CD14-positive monocyte (primary cell): ENCODE measurements around the gene UQCC2. TPM values are rescaled to one million over a fixed set of nuclear protein-coding genes. Genes with fewer than 3 reads are reported as not detected.

Experiments used
- DNase-seq, 3 donors: peaks; one replicate each; pipeline ENCODE4 v3.0.0-alpha.2; 2011 to 2022
- H2AFZ ChIP-seq: 2 replicates; pipeline ENCODE4 v1.6.0; 2012; ENCODE audit warnings: mild to moderate bottlenecking, low read depth, low read length, inconsistent platforms; ENCODE audit not compliant: insufficient read depth, poor library complexity, severe bottlenecking
- H3K27ac ChIP-seq, 2 donors: 1 replicate in 1 of 2; 2 replicates in 1 of 2; pipeline ENCODE4 v1.5.1; 2012 to 2013; ENCODE audit warnings: low read length in 2 of 2, control low read depth in 1 of 2, inconsistent platforms in 1 of 2, low read depth in 1 of 2, mild to moderate bottlenecking in 1 of 2
- H3K27me3 ChIP-seq, 2 donors: one replicate each; pipeline versions ENCODE4 v1.6.0 to v1.6.1; 2011 to 2013; ENCODE audit warnings: low read length in 2 of 2; ENCODE audit not compliant: control insufficient read depth in 2 of 2, insufficient read depth in 2 of 2
- H3K36me3 ChIP-seq, 2 donors: replicated peaks in 1 of 2; 1 replicate in 1 of 2; 2 replicates in 1 of 2; pipeline versions ENCODE4 v1.5.1 to v1.6.1; 2012 to 2013; ENCODE audit warnings: low read length in 2 of 2, control low read depth in 1 of 2, inconsistent platforms in 1 of 2, mild to moderate bottlenecking in 1 of 2; ENCODE audit not compliant: insufficient read depth in 2 of 2, control insufficient read depth in 1 of 2
- H3K4me1 ChIP-seq, 2 donors: 1 replicate in 1 of 2; 2 replicates in 1 of 2; pipeline versions ENCODE4 v1.5.1 to v1.6.1; 2012 to 2013; ENCODE audit warnings: low read length in 2 of 2, control low read depth in 1 of 2, inconsistent platforms in 1 of 2, mild to moderate bottlenecking in 1 of 2, moderate library complexity in 1 of 2; ENCODE audit not compliant: insufficient read depth in 2 of 2, control insufficient read depth in 1 of 2
- H3K4me2 ChIP-seq: replicated peaks from 2 replicates; pipeline ENCODE3; 2012; ENCODE audit warnings: low read length, moderate library complexity, mild to moderate bottlenecking; ENCODE audit not compliant: poor library complexity, severe bottlenecking; ENCODE audit errors: extremely low read depth
- H3K4me3 ChIP-seq, 3 experiments: fragments of 200-600 bp in 1 of 3; sonication (generic) in 1 of 3; replicated peaks in 1 of 3; 1 replicate in 2 of 3; 2 replicates in 1 of 3; pipeline ENCODE4 v1.5.1; 2011 to 2013; ENCODE audit warnings: low read length in 3 of 3, mild to moderate bottlenecking in 3 of 3, control low read depth in 2 of 3, low read depth in 2 of 3, inconsistent platforms in 1 of 3, moderate library complexity in 1 of 3
- H3K79me2 ChIP-seq: 2 replicates; pipeline ENCODE4 v1.6.0; 2012; ENCODE audit warnings: mild to moderate bottlenecking, control low read depth, inconsistent platforms, low read length, moderate library complexity; ENCODE audit not compliant: insufficient read depth
- H3K9ac ChIP-seq: 2 replicates; pipeline ENCODE4 v1.6.0; 2017; ENCODE audit warnings: low read length, mild to moderate bottlenecking; ENCODE audit not compliant: insufficient read depth, poor library complexity, severe bottlenecking
- H3K9me3 ChIP-seq, 2 donors: replicated peaks in 1 of 2; 1 replicate in 1 of 2; 2 replicates in 1 of 2; pipeline versions ENCODE4 v1.5.1 to v1.6.1; 2012 to 2013; ENCODE audit warnings: low read length in 2 of 2, control low read depth in 1 of 2; ENCODE audit not compliant: control insufficient read depth in 1 of 2, insufficient read depth in 1 of 2
- H4K20me1 ChIP-seq: 2 replicates; pipeline ENCODE4 v1.6.0; 2012; ENCODE audit warnings: mild to moderate bottlenecking, low read length, control low read depth, moderate library complexity; ENCODE audit not compliant: insufficient read depth
- H3K27ac Mint-ChIP-seq, 7 donors: one replicate each; pipeline ENCODE4 v1.8.0; 2020; ENCODE audit warnings: mild to moderate bottlenecking in 7 of 7, mixed read lengths in 7 of 7, moderate library complexity in 6 of 7, inconsistent platforms in 2 of 7
- H3K27me3 Mint-ChIP-seq, 3 donors: one replicate each; pipeline ENCODE4 v1.8.0; 2021 to 2022; ENCODE audit warnings: low read depth in 3 of 3, mild to moderate bottlenecking in 3 of 3, mixed read lengths in 3 of 3, moderate library complexity in 3 of 3, inconsistent platforms in 1 of 3
- H3K36me3 Mint-ChIP-seq, 2 donors: one replicate each; pipeline ENCODE4 v1.8.0; 2020; ENCODE audit warnings: mixed read lengths in 2 of 2, inconsistent platforms in 1 of 2, mild to moderate bottlenecking in 1 of 2
- H3K4me1 Mint-ChIP-seq: one replicate; pipeline ENCODE4 v1.8.0; 2020; ENCODE audit warnings: mild to moderate bottlenecking, mixed read lengths
- H3K4me3 Mint-ChIP-seq, 2 donors: one replicate each; pipeline ENCODE4 v1.8.0; 2020; ENCODE audit warnings: mild to moderate bottlenecking in 2 of 2, mixed read lengths in 2 of 2, moderate library complexity in 1 of 2
- H3K9me3 Mint-ChIP-seq, 7 donors: one replicate each; pipeline ENCODE4 v1.8.0; 2020 to 2022; ENCODE audit warnings: mixed read lengths in 7 of 7, mild to moderate bottlenecking in 6 of 7, moderate library complexity in 6 of 7, inconsistent platforms in 2 of 7
- CTCF ChIP-seq: fragments of 200-600 bp; IDR thresholded peaks from one replicate; pipeline ENCODE4 v1.8.0; 2022; ENCODE audit warnings: antibody characterized with exemption, mild to moderate bottlenecking
- WGBS: methylation state at CpG from one replicate; pipeline ENCODE4 v1.1.5; 2013; ENCODE audit warnings: missing lambda C conversion rate; ENCODE audit not compliant: insufficient coverage; 5-methylcytosine and 5-hydroxymethylcytosine counted together
- intact Hi-C, 2 donors: fragments of 100-400 bp; cut with micrococcal nuclease; formaldehyde crosslinking; loops; one replicate each; pipeline versions ENCODE4 v1.15.0 to v1.15.1; 2023
- polyA plus RNA-seq, 3 donors: library from polyadenylated mRNA; depleted of rRNA in 1 of 3; unstranded in 2 of 3; stranded (reverse) in 1 of 3; fragments of 300-500 nt in 2 of 3; fragments of >200 nt in 1 of 3; fragmentation: Illumina TruSeq in 2 of 3; gene quantifications; 1 replicate in 2 of 3; 2 replicates in 1 of 3; pipeline ENCODE4 v1.2.3, GENCODE V29; 2012 to 2021

Gene UQCC2
- polyA plus RNA-seq, 3 donors: 10.3 to 39.3 (median 37.2) TPM

GRCh38 chr6:33694977-33695376 lies 16.5 kb downstream of the UQCC2 start:
- no peaks in the 10 kb centered on the region for H3K9me3 Mint-ChIP-seq
- 90% methylated on average over 4 of the region's 5 CpGs for WGBS
- no peak overlapping the region for H3K4me2 ChIP-seq
- no peak overlapping the region for H3K9ac ChIP-seq
- no peaks in the 10 kb centered on the region for H3K79me2 ChIP-seq
- no peak for TF ChIP-seq CTCF
- no peaks in the 10 kb centered on the region for H3K9me3 ChIP-seq
- H3K36me3 ChIP-seq: peaks cover 18 to 49% of the 10 kb centered on the region in 2 donors
- H3K4me3 ChIP-seq: no peak overlapping the region
- peak overlapping the region in 1 of 7 donors; percentile 50 for H3K27ac Mint-ChIP-seq
- no peak for DNase-seq
- peaks cover 57 to 59% of the 10 kb centered on the region in 2 donors for H3K36me3 Mint-ChIP-seq
- intact Hi-C loops: no loop called here
- H3K27me3 Mint-ChIP-seq: peaks cover 0 to 4% (median 0%) of the 10 kb centered on the region in 3 donors
- H2AFZ ChIP-seq: no peak overlapping the region
- H3K4me1 ChIP-seq: peaks cover 4 to 10% of the 10 kb centered on the region in 2 donors
- no peak overlapping the region for H3K4me3 Mint-ChIP-seq
- no peaks in the 10 kb centered on the region for H3K27me3 ChIP-seq
- H3K27ac ChIP-seq: no peak overlapping the region
- H3K4me1 Mint-ChIP-seq: peaks cover 18% of the 10 kb centered on the region
- no peaks in the 10 kb centered on the region for H4K20me1 ChIP-seq

- H3K4me3 ChIP-seq: no peak overlapping the region
- no peak overlapping the region for H3K27ac ChIP-seq
- Mint-ChIP-seq H3K27me3 (peaks cover 0 to 4% (median 0%) of the 10 kb centered on the region in 3 donors), H3K27ac (peak overlapping the region in 3 of 7 donors; percentile 48 to 82 (median 50)), H3K4me3 (no peak overlapping the region), H3K36me3 (peaks cover 55 to 63% of the 10 kb centered on the region in 2 donors), H3K4me1 (peaks cover 18% of the 10 kb centered on the region), H3K9me3 (no peaks in the 10 kb centered on the region)
- H2AFZ ChIP-seq: no peak overlapping the region
- H3K9ac ChIP-seq: no peak overlapping the region
- no peaks in the 10 kb centered on the region for H3K9me3 ChIP-seq
- no peaks in the 10 kb centered on the region for H4K20me1 ChIP-seq
- H3K27me3 ChIP-seq: no peaks in the 10 kb centered on the region
- no peaks in the 10 kb centered on the region for H3K79me2 ChIP-seq
- peak in 1 of 3 donors; percentile 43 for DNase-seq
- 33% methylated on average over 5 of the region's 19 CpGs for WGBS
- no peak overlapping the region for H3K4me2 ChIP-seq
- no peak for TF ChIP-seq CTCF
- intact Hi-C loops: no loop called here
- H3K36me3 ChIP-seq: peaks cover 18 to 45% of the 10 kb centered on the region in 2 donors
- peaks cover 4 to 10% of the 10 kb centered on the region in 2 donors for H3K4me1 ChIP-seq
These were observed 17.0 kb downstream of the UQCC2 start for GRCh38 chr6:33694401-33694931.
